ENCODE results near the gene HMGCS1. TPM values are rescaled to one million over a fixed set of nuclear protein-coding genes. Genes with fewer than 3 reads are reported as not detected.

HMGCS1 gene
- polyA plus RNA-seq, 1 donor from 2014 or later = 498 TPM

DNA sequence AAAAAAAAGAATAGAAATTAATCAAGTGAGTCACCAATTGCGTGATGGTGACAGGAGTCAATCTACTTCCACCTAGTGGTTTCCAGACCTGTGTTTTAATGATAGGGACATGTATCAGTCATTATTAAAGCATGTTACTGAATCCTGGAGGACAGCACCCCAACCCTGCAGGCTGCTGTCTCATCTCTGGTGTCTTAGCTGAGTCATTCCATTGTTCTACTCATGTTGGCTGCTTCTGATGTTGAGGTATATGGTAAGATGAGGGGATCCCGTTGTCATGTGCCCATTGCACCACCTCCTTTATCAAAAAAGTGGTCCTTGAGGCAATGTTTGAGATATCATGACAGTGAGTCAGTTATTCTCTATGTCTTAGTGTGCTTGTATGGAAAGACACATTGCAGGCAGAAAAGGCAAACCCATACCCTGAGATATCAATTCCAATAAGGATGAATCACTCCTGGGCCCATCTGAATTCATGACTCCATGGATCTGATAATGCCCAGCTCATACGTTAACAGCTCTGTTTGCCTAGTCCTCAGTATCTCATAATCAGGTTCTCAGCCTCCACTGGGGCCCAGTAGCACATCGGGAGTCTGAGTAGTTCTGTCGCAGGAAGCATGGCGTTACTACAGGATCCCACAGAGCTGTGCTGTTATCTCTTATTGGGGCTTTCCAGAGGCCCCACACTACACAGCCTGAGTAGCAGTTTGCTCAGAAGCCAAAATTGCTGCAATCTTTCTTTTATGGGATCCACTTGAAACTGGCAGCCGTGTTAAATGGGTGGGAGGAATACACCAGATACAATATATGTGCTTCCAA is 31.2 kb downstream of the HMGCS1 start:
- no peaks in the 10 kb centered on the region for H3K27me3 ChIP-seq (ENCODE audit: insufficient read depth, low read depth, low read length)
- H4K20me1 ChIP-seq (ENCODE audit: insufficient read depth) = no peaks in the 10 kb centered on the region
- no peak overlapping the region for H3K27ac ChIP-seq (ENCODE audit: low read length)
- H2AFZ ChIP-seq (ENCODE audit: low read depth, low read length) = no peak overlapping the region
- H3K9me2 ChIP-seq (ENCODE audit: insufficient read depth, low read length) = no peaks in the 10 kb centered on the region
- TF ChIP-seq, protein P1, sequence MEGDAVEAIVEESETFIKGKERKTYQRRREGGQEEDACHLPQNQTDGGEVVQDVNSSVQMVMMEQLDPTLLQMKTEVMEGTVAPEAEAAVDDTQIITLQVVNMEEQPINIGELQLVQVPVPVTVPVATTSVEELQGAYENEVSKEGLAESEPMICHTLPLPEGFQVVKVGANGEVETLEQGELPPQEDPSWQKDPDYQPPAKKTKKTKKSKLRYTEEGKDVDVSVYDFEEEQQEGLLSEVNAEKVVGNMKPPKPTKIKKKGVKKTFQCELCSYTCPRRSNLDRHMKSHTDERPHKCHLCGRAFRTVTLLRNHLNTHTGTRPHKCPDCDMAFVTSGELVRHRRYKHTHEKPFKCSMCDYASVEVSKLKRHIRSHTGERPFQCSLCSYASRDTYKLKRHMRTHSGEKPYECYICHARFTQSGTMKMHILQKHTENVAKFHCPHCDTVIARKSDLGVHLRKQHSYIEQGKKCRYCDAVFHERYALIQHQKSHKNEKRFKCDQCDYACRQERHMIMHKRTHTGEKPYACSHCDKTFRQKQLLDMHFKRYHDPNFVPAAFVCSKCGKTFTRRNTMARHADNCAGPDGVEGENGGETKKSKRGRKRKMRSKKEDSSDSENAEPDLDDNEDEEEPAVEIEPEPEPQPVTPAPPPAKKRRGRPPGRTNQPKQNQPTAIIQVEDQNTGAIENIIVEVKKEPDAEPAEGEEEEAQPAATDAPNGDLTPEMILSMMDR (IDR thresholded peaks at IDR 0.05; ENCODE audit: poor library complexity, severe bottlenecking) = no peak
- TF ChIP-seq MXI1 (conservative IDR thresholded peaks at IDR 0.05; ENCODE audit: poor library complexity, severe bottlenecking) (no peak), EP300 (conservative IDR thresholded peaks at IDR 0.05; ENCODE audit: poor library complexity, severe bottlenecking) (no peak), RAD21 (conservative IDR thresholded peaks at IDR 0.05) (no peak), TAF1 (IDR thresholded peaks at IDR 0.05; ENCODE audit: low read depth) (no peak), SMC3 (conservative IDR thresholded peaks at IDR 0.05; ENCODE audit: poor library complexity) (no peak), EZH2 (IDR thresholded peaks at IDR 0.05; ENCODE audit: borderline replicate concordance, insufficient read depth, low read length, poor library complexity, severe bottlenecking) (no peak), POLR2AphosphoS5 (IDR thresholded peaks at IDR 0.05) (no peak)
- TF ChIP-seq, protein P2, sequence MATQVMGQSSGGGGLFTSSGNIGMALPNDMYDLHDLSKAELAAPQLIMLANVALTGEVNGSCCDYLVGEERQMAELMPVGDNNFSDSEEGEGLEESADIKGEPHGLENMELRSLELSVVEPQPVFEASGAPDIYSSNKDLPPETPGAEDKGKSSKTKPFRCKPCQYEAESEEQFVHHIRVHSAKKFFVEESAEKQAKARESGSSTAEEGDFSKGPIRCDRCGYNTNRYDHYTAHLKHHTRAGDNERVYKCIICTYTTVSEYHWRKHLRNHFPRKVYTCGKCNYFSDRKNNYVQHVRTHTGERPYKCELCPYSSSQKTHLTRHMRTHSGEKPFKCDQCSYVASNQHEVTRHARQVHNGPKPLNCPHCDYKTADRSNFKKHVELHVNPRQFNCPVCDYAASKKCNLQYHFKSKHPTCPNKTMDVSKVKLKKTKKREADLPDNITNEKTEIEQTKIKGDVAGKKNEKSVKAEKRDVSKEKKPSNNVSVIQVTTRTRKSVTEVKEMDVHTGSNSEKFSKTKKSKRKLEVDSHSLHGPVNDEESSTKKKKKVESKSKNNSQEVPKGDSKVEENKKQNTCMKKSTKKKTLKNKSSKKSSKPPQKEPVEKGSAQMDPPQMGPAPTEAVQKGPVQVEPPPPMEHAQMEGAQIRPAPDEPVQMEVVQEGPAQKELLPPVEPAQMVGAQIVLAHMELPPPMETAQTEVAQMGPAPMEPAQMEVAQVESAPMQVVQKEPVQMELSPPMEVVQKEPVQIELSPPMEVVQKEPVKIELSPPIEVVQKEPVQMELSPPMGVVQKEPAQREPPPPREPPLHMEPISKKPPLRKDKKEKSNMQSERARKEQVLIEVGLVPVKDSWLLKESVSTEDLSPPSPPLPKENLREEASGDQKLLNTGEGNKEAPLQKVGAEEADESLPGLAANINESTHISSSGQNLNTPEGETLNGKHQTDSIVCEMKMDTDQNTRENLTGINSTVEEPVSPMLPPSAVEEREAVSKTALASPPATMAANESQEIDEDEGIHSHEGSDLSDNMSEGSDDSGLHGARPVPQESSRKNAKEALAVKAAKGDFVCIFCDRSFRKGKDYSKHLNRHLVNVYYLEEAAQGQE (IDR thresholded peaks at IDR 0.05; ENCODE audit: borderline replicate concordance) = no peak
- no peak overlapping the region for H3K9ac ChIP-seq (ENCODE audit: low read length)
- no peaks in the 10 kb centered on the region for H3F3A ChIP-seq (ENCODE audit: insufficient read depth, low read length, poor library complexity, severe bottlenecking)
- H3K79me2 ChIP-seq (replicated peaks; ENCODE audit: insufficient read depth, low read length) = no peaks in the 10 kb centered on the region
- H3K36me3 ChIP-seq (ENCODE audit: insufficient read depth, low read length) = peaks cover 7% of the 10 kb centered on the region
- H3K4me3 ChIP-seq (ENCODE audit: low read length) = no peak overlapping the region
- no peak overlapping the region for H3K4me2 ChIP-seq (ENCODE audit: low read length)
- no peaks in the 10 kb centered on the region for H3K9me3 ChIP-seq (ENCODE audit: low read length)

DNA sequence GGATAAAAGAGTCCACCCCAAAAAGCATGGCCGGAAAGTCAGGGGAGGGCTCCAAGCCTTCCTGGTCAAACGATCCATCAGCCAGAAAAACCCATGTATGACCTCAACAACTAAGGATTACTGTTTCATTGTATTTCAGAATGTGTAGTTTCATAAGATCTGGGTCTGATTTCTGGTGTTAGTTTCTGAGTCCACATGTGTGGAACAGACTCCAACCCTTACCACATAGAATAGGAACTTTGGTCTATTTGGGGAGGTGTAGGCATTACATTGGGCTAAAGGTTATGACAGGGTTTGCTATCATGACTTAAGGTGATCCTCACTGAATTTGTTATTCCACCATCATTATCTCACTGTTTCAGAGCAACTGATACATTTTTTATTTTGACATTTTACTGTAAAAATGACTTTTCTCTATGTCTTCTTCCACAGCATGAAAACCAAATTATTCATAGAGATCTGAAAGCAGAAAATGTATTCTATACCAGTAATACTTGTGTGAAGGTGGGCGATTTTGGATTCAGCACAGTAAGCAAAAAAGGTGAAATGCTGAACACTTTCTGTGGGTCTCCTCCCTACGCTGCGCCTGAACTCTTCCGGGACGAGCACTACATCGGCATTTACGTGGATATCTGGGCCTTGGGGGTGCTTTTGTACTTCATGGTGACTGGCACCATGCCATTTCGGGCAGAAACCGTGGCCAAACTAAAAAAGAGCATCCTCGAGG is 33.5 kb downstream of the HMGCS1 start:
- Histone ChIP-seq H3K36me3 (ENCODE audit: insufficient read depth, low read length) (no peaks in the 10 kb centered on the region), H2AFZ (ENCODE audit: low read depth, low read length) (no peak overlapping the region), H3K4me3 (ENCODE audit: low read length) (no peak overlapping the region), H3K9me2 (ENCODE audit: insufficient read depth, low read length) (no peaks in the 10 kb centered on the region), H3K9ac (ENCODE audit: low read length) (no peak overlapping the region), H3K27me3 (ENCODE audit: insufficient read depth, low read depth, low read length) (no peaks in the 10 kb centered on the region), H3K79me2 (replicated peaks; ENCODE audit: insufficient read depth, low read length) (no peaks in the 10 kb centered on the region), H3K27ac (ENCODE audit: low read length) (no peak overlapping the region), H3K4me2 (ENCODE audit: low read length) (no peak overlapping the region), H3F3A (ENCODE audit: insufficient read depth, low read length, poor library complexity, severe bottlenecking) (no peaks in the 10 kb centered on the region), H3K9me3 (ENCODE audit: low read length) (no peaks in the 10 kb centered on the region), H4K20me1 (ENCODE audit: insufficient read depth) (no peaks in the 10 kb centered on the region)
- TF ChIP-seq RAD21 (conservative IDR thresholded peaks at IDR 0.05) = no peak

Data from neural cell (in vitro differentiated cells).